HepG2 (cell line): ENCODE data around the gene STX10. TPM values are rescaled to one million over a fixed set of nuclear protein-coding genes. Genes with fewer than 3 reads are reported as not detected.

Source experiments
- AGO2 ChIP-seq: fragments of 200-400 bp; formaldehyde crosslinking; optimal IDR thresholded peaks from 2 replicates; pipeline ENCODE3; 2017; ENCODE audit warnings: mild to moderate bottlenecking, low read depth, low read length, moderate library complexity
- BRCA1 ChIP-seq: sonication (generic); formaldehyde crosslinking; IDR thresholded peaks from 2 replicates; pipeline ENCODE4 v1.4.0; 2020; ENCODE audit warnings: missing genetic modification reagents
- CCAR2 ChIP-seq: fragments of 200-400 bp; formaldehyde crosslinking; optimal IDR thresholded peaks from 2 replicates; pipeline ENCODE3; 2018; ENCODE audit warnings: low read depth, mild to moderate bottlenecking, low read length, moderate library complexity
- CREB1 ChIP-seq, 2 experiments: fragments of 450-650 bp in 1 of 2; IDR thresholded peaks; 2 replicates each; pipeline ENCODE4 v1.6.1; 2016 to 2017; ENCODE audit warnings: control low read depth in 1 of 2, mild to moderate bottlenecking in 1 of 2, missing compliant biosample characterization in 1 of 2, missing genetic modification characterization in 1 of 2
- FOXC1 ChIP-seq: sonication (generic); formaldehyde crosslinking; IDR thresholded peaks from 2 replicates; pipeline ENCODE4 v1.8.0; 2022; ENCODE audit warnings: mild to moderate bottlenecking, missing genetic modification reagents, borderline replicate concordance
- GTF2F1 ChIP-seq: fragments of 150-350 bp; IDR thresholded peaks from 2 replicates; pipeline ENCODE4 v1.6.1; 2014; ENCODE audit warnings: low read length
- HIC2 ChIP-seq: sonication (generic); formaldehyde crosslinking; IDR thresholded peaks from 2 replicates; pipeline ENCODE4 v1.9.0; 2022; ENCODE audit warnings: low read depth, missing genetic modification reagents
- NCOR1 ChIP-seq: fragments of 200-600 bp; sonication (generic); IDR thresholded peaks from 2 replicates; pipeline ENCODE4 v1.7.0; 2017; ENCODE audit warnings: antibody characterized with exemption, low read length, borderline replicate concordance
- STAT5B ChIP-seq: sonication (generic); formaldehyde crosslinking; IDR thresholded peaks from 2 replicates; pipeline ENCODE4 v1.4.0; 2020; ENCODE audit warnings: missing genetic modification reagents
- TCF7 ChIP-seq: sonication (generic); IDR thresholded peaks from 2 replicates; pipeline ENCODE4 v1.6.1; 2016; ENCODE audit warnings: antibody characterized with exemption, low read depth
- TRIM22 ChIP-seq: fragments of 450-650 bp; IDR thresholded peaks from 2 replicates; pipeline ENCODE4 v1.6.1; 2017
- ZC3H4 ChIP-seq: sonication (generic); formaldehyde crosslinking; IDR thresholded peaks from 2 replicates; pipeline ENCODE4 v1.4.0; 2020; ENCODE audit warnings: missing genetic modification reagents, borderline replicate concordance
- ZFYVE20 ChIP-seq: sonication (generic); formaldehyde crosslinking; IDR thresholded peaks from 2 replicates; pipeline ENCODE4 v1.8.0; 2023; ENCODE audit warnings: low read depth, mild to moderate bottlenecking, moderate library complexity, missing genetic modification reagents, borderline replicate concordance
- ZNF12 ChIP-seq: sonication (generic); formaldehyde crosslinking; IDR thresholded peaks from 2 replicates; pipeline ENCODE4 v1.5.0; 2020; ENCODE audit warnings: missing genetic modification reagents
- ZNF235 ChIP-seq: sonication (generic); formaldehyde crosslinking; IDR thresholded peaks from 2 replicates; pipeline ENCODE4 v1.8.1; 2023; ENCODE audit warnings: mild to moderate bottlenecking, missing genetic modification reagents, borderline replicate concordance
- ZNF451 ChIP-seq: sonication (generic); formaldehyde crosslinking; IDR thresholded peaks from 2 replicates; pipeline ENCODE4 v1.5.0; 2020; ENCODE audit warnings: mild to moderate bottlenecking, missing genetic modification reagents
- ZNF577 ChIP-seq: sonication (generic); formaldehyde crosslinking; IDR thresholded peaks from 2 replicates; pipeline ENCODE4 v1.4.0; 2020; ENCODE audit warnings: mild to moderate bottlenecking, low read depth, missing genetic modification reagents, borderline replicate concordance
- ZNF674 ChIP-seq: sonication (generic); formaldehyde crosslinking; IDR thresholded peaks from 2 replicates; pipeline ENCODE4 v1.5.0; 2020; ENCODE audit warnings: low read depth, mild to moderate bottlenecking, missing genetic modification reagents
- ZNF83 ChIP-seq: sonication (generic); formaldehyde crosslinking; IDR thresholded peaks from 2 replicates; pipeline ENCODE4 v1.4.0; 2020; ENCODE audit warnings: missing genetic modification reagents, mild to moderate bottlenecking, borderline replicate concordance
- polyA plus RNA-seq, 8 experiments: library from polyadenylated mRNA; depleted of rRNA in 3 of 8; stranded (reverse) in 7 of 8; unstranded in 1 of 8; fragments of >200 nt; fragmentation: Illumina TruSeq in 4 of 8; extraction: Trizol in 4 of 8; gene quantifications; 2 replicates each; pipeline versions ENCODE4 v1.2.1 to v1.2.3, GENCODE V29; 2011 to 2016; ENCODE audit warnings: low read depth in 4 of 8, missing spikeins in 1 of 8, mixed read lengths in 1 of 8; ENCODE audit not compliant: insufficient read depth in 1 of 8
- total RNA-seq, 5 experiments: library from RNA; depleted of rRNA; stranded (reverse); fragments of >200 nt; fragmentation: Illumina TruSeq; extraction: Trizol; gene quantifications; 2 replicates each; pipeline ENCODE4 v1.2.3, GENCODE V29; 2016; ENCODE audit warnings: low read depth in 1 of 5
- TF ChIP-seq, protein P1 (sequence below): sonication (generic); formaldehyde crosslinking; IDR thresholded peaks from 2 replicates; pipeline ENCODE4 v1.4.0; 2020; ENCODE audit warnings: mild to moderate bottlenecking, missing genetic modification reagents
- TF ChIP-seq, protein P2 (sequence below): sonication (generic); formaldehyde crosslinking; IDR thresholded peaks from 2 replicates; pipeline ENCODE4 v1.4.0; 2020; ENCODE audit warnings: low read depth, mild to moderate bottlenecking, missing genetic modification reagents
- TF ChIP-seq, protein P3 (sequence below): sonication (generic); formaldehyde crosslinking; IDR thresholded peaks from 2 replicates; pipeline ENCODE4 v1.8.0; 2023; ENCODE audit warnings: mild to moderate bottlenecking, missing genetic modification reagents

Gene STX10
- total and polyA plus RNA-seq, 2 of the 13 experiments (the other 11 are each of a cell fraction or from before 2014, with no cell fraction given) = 47.9 to 66.4 TPM

- TF ChIP-seq ZNF577 (CRISPR knock-in tag) (no peak), FOXC1 (0 out of 2 replicates have a peak, but pooled peaks have one; percentile 42), STAT5B (CRISPR knock-in tag) (no peak), TCF7 (no peak), AGO2 (peak; percentile 31), NCOR1 (no peak), BRCA1 (CRISPR knock-in tag) (no peak), ZNF235 (CRISPR knock-in tag) (no peak), ZNF12 (no peak), ZNF83 (no peak), CREB1 (IDR thresholded peaks at IDR 0.05) (no peak), CREB1 (CRISPR knock-in tag; IDR thresholded peaks at IDR 0.05) (no peak), ZC3H4 (CRISPR knock-in tag) (no peak), ZNF674 (no peak), GTF2F1 (no peak), TRIM22 (no peak), ZNF451 (CRISPR knock-in tag) (no peak), CCAR2 (no peak), HIC2 (CRISPR knock-in tag) (no peak), ZFYVE20 (no peak)
- TF ChIP-seq, protein P1, sequence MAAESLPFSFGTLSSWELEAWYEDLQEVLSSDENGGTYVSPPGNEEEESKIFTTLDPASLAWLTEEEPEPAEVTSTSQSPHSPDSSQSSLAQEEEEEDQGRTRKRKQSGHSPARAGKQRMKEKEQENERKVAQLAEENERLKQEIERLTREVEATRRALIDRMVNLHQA = no peak
- TF ChIP-seq, protein P2, sequence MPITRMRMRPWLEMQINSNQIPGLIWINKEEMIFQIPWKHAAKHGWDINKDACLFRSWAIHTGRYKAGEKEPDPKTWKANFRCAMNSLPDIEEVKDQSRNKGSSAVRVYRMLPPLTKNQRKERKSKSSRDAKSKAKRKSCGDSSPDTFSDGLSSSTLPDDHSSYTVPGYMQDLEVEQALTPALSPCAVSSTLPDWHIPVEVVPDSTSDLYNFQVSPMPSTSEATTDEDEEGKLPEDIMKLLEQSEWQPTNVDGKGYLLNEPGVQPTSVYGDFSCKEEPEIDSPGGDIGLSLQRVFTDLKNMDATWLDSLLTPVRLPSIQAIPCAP (CRISPR knock-in tag) = no peak
- TF ChIP-seq, protein P3, sequence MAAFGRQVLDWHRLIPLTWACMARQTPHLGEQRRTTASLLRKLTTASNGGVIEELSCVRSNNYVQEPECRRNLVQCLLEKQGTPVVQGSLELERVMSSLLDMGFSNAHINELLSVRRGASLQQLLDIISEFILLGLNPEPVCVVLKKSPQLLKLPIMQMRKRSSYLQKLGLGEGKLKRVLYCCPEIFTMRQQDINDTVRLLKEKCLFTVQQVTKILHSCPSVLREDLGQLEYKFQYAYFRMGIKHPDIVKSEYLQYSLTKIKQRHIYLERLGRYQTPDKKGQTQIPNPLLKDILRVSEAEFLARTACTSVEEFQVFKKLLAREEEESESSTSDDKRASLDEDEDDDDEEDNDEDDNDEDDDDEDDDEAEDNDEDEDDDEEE (CRISPR knock-in tag) = no peak
These were observed 47.3 kb downstream of the STX10 start, which contains the start of gene LYL1 (continued) for GRCh38 chr19:13102666-13103580.
